Body of pancreas (tissue), 4 donors: Measurements from ENCODE around the gene PWP1. TPM values are rescaled to one million over a fixed set of nuclear protein-coding genes. Genes with fewer than 3 reads are reported as not detected.

Experiments
- ATAC-seq: fragments of 150-250 bp; one replicate; pipeline ENCODE4 v1.9.1; 2016
- DNase-seq, 4 donors: peaks; one replicate each; pipeline ENCODE4 v3.0.0-alpha.2; 2019
- H3K27ac ChIP-seq, 4 donors: fragments of 200-600 bp; sonication (generic); 1 replicate in 3 of 4; 2 replicates in 1 of 4; pipeline versions ENCODE4 v1.5.1 to v1.6.1; 2016 to 2019; ENCODE audit warnings: mild to moderate bottlenecking in 1 of 4, mixed read lengths in 1 of 4, moderate library complexity in 1 of 4
- H3K27me3 ChIP-seq, 2 donors: fragments of 200-600 bp; sonication (generic); one replicate each; pipeline ENCODE4 v1.6.0; 2016; ENCODE audit warnings: mild to moderate bottlenecking in 1 of 2
- H3K36me3 ChIP-seq, 2 donors: fragments of 200-600 bp; sonication (generic); replicated peaks in 1 of 2; 2 replicates each; pipeline ENCODE4 v1.5.1; 2016; ENCODE audit warnings: low read depth in 2 of 2; ENCODE audit not compliant: insufficient read depth in 1 of 2
- H3K4me1 ChIP-seq: fragments of 200-600 bp; sonication (generic); one replicate; pipeline ENCODE4 v1.6.0; 2016
- H3K4me3 ChIP-seq, 2 donors: fragments of 200-600 bp; sonication (generic); 1 replicate in 1 of 2; 2 replicates in 1 of 2; pipeline ENCODE4 v1.5.1; 2016 to 2019
- H3K9me3 ChIP-seq, 3 donors: fragments of 200-600 bp; sonication (generic); 1 replicate in 2 of 3; 2 replicates in 1 of 3; pipeline ENCODE4 v1.5.1; 2016
- CTCF ChIP-seq, 7 experiments: fragments of 450-650 bp in 4 of 7; fragments of 200-600 bp in 3 of 7; sonication (generic) in 3 of 7; IDR thresholded peaks; one replicate each; pipeline ENCODE4 v1.5.1; 2016 to 2019; ENCODE audit warnings: antibody characterized with exemption in 7 of 7
- POLR2A ChIP-seq, 3 donors: fragments of 450-650 bp; IDR thresholded peaks; one replicate each; pipeline ENCODE4 v1.6.1; 2016; ENCODE audit warnings: antibody characterized with exemption in 3 of 3, mild to moderate bottlenecking in 2 of 3
- WGBS, 2 donors: methylation state at CpG; one replicate each; pipeline ENCODE4 v1.1.5; 2017; 5-methylcytosine and 5-hydroxymethylcytosine counted together
- intact Hi-C: fragments of 100-400 bp; cut with DNase I; formaldehyde crosslinking; loops from one replicate; pipeline ENCODE4 v1.15.1; 2023
- total RNA-seq, 2 donors: library from RNA; depleted of rRNA; stranded (reverse); fragments of >200 nt; gene quantifications; one replicate each; pipeline ENCODE4 v1.1.0, GENCODE V29; 2016

The PWP1 gene
- total RNA-seq, 2 donors from 2014 or later, result 48.8 to 97.9 TPM

GRCh38 chr12:107730618-107731341 lies 45.2 kb downstream of the PWP1 start:
- H3K9me3 ChIP-seq, result no peaks in the 10 kb centered on the region
- H3K4me1 ChIP-seq, result no peaks in the 10 kb centered on the region
- DNase-seq (no peak), ATAC-seq (no peak)
- intact Hi-C loops, result no loop called here
- no peak for TF ChIP-seq POLR2A (IDR thresholded peaks at IDR 0.05)
- TF ChIP-seq CTCF (IDR thresholded peaks at IDR 0.05), result no peak
- H3K36me3 ChIP-seq, result peaks cover 0 to 11% of the 10 kb centered on the region in 2 donors
- H3K27me3 ChIP-seq, result no peaks in the 10 kb centered on the region
- no peak overlapping the region for H3K27ac ChIP-seq
- no peak overlapping the region for H3K4me3 ChIP-seq
- WGBS, 2 donors, result 48 to 54% methylated on average over 4 of the region's 4 CpGs

- no peaks in the 10 kb centered on the region for H3K27me3 ChIP-seq
- no peaks in the 10 kb centered on the region for H3K4me1 ChIP-seq
- peaks cover 0 to 11% of the 10 kb centered on the region in 2 donors for H3K36me3 ChIP-seq
- 92 to 94% methylated on average over 4 of the region's 4 CpGs for WGBS, 2 donors
- no peak overlapping the region for H3K27ac ChIP-seq
- no peak for TF ChIP-seq CTCF (IDR thresholded peaks at IDR 0.05)
- no peak for TF ChIP-seq POLR2A (IDR thresholded peaks at IDR 0.05)
- no peaks in the 10 kb centered on the region for H3K9me3 ChIP-seq
- intact Hi-C loops, result no loop called here
- ATAC-seq, result no peak
- DNase-seq, result no peak
- no peak overlapping the region for H3K4me3 ChIP-seq
Observed at GRCh38 chr12:107731366-107731765, 45.8 kb downstream of the PWP1 start.

GRCh38 chr12:107732365-107732764 lies 46.8 kb downstream of the PWP1 start:
- DNase-seq (no peak), ATAC-seq (no peak)
- H3K36me3 ChIP-seq, result peaks cover 0 to 15% of the 10 kb centered on the region in 2 donors
- TF ChIP-seq POLR2A (IDR thresholded peaks at IDR 0.05) (no peak), CTCF (IDR thresholded peaks at IDR 0.05) (no peak)
- no peaks in the 10 kb centered on the region for H3K4me1 ChIP-seq
- H3K27ac ChIP-seq, result no peak overlapping the region
- 80 to 95% methylated on average over 3 of the region's 3 CpGs for WGBS, 2 donors
- H3K9me3 ChIP-seq, result no peaks in the 10 kb centered on the region
- intact Hi-C loops, result no loop called here
- no peak overlapping the region for H3K4me3 ChIP-seq
- no peaks in the 10 kb centered on the region for H3K27me3 ChIP-seq

GRCh38 chr12:107734139-107734538 lies 48.5 kb downstream of the PWP1 start:
- TF ChIP-seq POLR2A (IDR thresholded peaks at IDR 0.05) (no peak), CTCF (IDR thresholded peaks at IDR 0.05) (no peak)
- H3K4me1 ChIP-seq, result no peaks in the 10 kb centered on the region
- H3K27ac ChIP-seq, result no peak overlapping the region
- DNase-seq (no peak), ATAC-seq (no peak)
- no peaks in the 10 kb centered on the region for H3K9me3 ChIP-seq
- 86 to 88% methylated on average over 5 of the region's 5 CpGs for WGBS, 2 donors
- intact Hi-C loops, result no loop called here
- H3K27me3 ChIP-seq, result no peaks in the 10 kb centered on the region
- no peak overlapping the region for H3K4me3 ChIP-seq
- peaks cover 2 to 25% of the 10 kb centered on the region in 2 donors for H3K36me3 ChIP-seq

- no peaks in the 10 kb centered on the region for H3K27me3 ChIP-seq
- H3K4me3 ChIP-seq, result no peak overlapping the region
- H3K36me3 ChIP-seq, result peaks cover 5 to 37% of the 10 kb centered on the region in 2 donors
- no peak for ATAC-seq
- H3K4me1 ChIP-seq, result no peaks in the 10 kb centered on the region
- TF ChIP-seq POLR2A (IDR thresholded peaks at IDR 0.05) (no peak), CTCF (IDR thresholded peaks at IDR 0.05) (no peak)
- WGBS, 2 donors, result 83 to 87% methylated on average over 2 of the region's 2 CpGs
- no peaks in the 10 kb centered on the region for H3K9me3 ChIP-seq
- DNase-seq, result no peak
- no peak overlapping the region for H3K27ac ChIP-seq
- intact Hi-C loops, result no loop called here
Observed at GRCh38 chr12:107735763-107736162, 50.2 kb downstream of the PWP1 start.
